Activated CD8-positive, alpha-beta memory T cell treated with anti-CD3 and anti-CD28 coated beads, Interleukin-2, amount 50 U/mL, for 1 hour (primary cell): ENCODE results near the gene PCGF1.
A peak's percentile ranks its signal among the peaks of the same experiment; 100 is the strongest.
"Not testable (repeated sequence)": the region's sequence is repeated elsewhere in the genome, so short reads cannot be mapped to it uniquely, and the experiment has no call there.

ENCODE experiments used
- DNase-seq: peaks from one replicate; pipeline ENCODE4 v3.0.0-alpha.2; 2020; ENCODE audit errors: extremely low read depth

PCGF1 gene

DNA sequence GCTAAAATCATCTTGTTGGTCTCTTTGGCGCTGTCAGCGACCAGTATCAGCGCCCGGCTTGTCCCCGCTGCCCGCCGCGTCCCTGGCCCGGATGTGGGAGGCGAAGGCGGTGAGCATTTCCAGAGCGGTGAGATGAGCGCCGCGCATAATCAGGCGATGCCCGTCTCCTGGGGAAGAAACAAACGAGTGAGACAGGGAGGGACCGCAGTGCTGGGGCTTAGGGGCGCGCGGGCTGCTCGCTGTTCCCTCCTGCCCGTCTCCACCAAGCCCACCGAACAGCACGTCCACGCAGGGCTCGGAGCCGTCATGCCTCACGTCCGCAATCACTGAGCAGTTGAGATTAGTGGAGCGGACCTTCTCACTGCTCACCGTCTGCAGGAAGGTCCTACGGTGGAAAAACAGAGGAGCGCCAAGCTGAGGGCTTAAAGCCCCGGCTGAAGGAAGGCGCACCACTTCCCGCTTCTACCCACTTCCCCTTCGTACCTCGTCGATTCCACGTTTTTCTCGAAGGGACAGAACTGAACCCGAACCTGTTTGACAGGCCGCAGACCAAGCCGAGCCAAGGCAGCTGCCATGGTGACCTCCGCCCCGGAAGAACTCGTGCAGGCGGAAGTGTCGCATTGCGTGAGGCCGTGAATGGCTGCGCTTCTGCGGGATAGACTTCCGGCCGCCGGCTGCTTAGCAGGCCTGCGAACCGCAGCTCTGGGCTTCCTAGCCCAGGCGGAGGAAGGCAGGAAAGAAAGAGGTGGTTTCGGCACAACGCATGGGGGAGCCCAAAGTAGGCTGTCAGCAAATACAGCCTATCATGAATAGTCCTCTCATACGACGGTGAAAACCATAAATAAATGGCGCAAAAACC lies 35.2 kb downstream of the PCGF1 start, which contains the start of gene MRPL53:
Gene MRPL53 (minus strand): TSS at position 595 of the 859 bp plus-strand sequence. CDS start 20 bp downstream, at position 575.
- DNase-seq, result peak; percentile 97

DNA sequence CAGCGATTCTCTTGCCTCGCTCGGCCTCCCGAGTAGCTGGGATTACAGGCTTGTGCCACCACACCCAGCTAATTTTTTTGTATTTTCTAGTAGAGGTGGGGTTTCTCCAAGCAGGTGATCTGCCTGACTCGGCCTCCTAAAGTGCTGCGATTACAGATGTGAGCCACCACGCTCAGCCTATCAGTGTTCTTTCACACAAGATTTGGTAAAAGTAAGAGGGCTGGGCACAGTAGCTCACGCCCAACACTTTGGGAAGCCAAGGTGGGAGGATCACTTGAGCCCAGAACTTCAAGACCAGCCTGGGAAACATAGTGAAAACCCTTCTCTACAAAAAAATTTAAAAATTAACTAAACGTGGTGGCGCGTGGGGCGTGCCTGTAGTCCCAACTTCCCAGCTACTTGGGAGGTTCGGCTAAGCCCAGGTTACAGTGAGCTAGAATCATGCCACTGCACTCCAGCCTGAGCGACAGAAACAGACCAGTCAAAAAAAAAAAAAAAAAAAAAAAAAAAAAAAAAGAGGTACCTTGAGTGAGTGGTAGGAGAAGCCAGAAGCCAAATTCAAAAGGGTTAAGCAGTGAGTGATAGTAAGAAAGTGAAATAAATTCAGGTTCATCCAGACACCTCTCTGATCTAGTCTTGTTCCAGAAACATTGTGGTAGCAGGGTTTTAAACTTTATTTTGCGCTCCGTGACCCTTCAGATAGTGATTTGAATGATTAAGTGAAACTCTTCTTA lies 36.0 kb downstream of the PCGF1 start:
- DNase-seq, result no peak

DNA sequence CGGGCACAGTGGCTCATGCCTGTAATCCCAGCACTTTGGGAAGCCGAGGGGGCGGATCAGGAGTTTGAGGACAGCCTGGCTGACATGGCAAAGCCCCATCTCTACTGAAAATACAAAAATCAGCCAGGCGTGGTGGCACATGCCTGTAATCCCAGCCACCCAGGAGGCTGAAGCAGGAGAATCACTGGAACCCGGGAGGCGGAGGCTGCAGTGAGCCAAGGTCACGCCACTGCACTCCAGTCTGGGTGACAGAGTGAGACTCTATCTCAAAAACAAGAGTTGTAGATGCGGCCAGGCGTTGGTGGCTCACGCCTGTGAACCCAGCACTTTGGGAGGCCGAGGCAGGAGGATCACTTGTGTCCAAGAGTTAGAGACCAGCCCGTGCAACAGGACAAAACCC lies 36.8 kb downstream of the PCGF1 start:
- not testable (repeated sequence) for DNase-seq

DNA sequence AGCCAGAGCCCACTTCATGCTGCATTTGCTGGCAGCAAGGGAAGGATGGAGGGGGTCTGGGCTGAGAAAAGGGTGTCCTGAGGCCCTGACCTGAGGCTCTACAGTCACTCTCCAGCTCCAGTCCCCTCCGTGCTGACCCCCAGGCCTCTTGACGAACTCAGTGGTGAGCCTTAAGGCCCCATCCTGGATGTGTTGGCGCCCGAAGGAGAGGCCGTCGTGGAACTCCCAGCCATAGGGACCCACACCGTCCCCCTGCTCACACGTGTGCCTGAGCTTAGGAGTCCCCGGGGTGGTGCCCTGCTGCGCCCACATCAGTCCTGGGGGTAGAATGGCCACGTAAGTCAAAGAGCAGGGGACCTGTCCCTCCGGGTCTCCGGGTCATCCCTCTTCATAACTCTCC lies 43.1 kb downstream of the PCGF1 start:
- DNase-seq, result no peak

DNA sequence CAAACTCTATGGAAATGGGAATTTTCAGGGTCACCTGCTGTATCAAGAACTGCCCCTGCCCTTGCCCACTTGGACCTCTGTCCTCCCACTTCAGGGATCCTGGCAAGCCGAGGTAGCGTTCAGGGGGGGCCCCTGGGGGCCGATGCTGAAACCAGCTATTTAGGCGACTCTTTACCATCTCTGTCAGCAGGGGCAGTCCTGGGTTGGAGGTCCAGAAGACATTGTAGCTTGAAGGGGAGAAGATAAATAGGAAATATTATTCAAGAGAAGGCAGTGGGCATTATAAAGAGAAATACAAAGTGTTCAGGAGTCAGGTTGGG lies 44.7 kb downstream of the PCGF1 start:
- DNase-seq, result no peak

DNA sequence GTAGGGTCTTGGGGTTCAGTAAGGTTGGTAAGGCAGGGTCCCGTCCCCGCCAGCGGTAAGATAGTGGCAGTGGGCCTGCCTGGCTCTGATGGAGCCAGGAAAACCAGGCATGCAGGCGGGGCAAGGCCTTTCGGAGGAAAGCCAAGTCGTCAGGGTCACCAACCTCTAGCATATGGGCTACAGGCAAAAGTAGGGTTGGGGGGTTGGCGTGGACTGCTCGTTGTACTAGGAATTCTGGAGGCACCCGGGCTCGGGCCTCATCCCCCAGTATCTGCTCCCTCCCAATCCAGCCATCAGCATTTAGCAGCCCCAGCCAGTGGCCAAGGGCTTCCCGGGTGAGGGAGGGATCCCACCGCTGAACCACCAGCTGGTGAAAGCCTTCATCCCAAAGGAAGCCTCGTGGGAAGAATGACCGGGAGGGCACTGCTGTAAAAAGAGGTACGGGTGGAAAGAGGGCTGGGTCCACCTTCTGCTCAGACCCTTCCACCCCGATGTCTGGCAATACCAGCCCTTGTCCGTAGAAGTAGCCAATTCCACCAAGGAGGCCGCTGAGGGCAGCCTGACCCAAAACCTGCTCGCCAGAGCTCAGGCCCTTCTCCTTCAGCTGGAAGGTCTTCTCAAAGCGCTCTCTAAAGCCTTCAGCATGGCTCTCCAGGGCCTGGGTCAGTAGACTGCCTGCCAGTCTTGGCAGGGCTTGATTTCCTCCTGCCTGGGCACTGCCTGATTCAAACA lies 45.3 kb downstream of the PCGF1 start:
- no peak for DNase-seq

DNA sequence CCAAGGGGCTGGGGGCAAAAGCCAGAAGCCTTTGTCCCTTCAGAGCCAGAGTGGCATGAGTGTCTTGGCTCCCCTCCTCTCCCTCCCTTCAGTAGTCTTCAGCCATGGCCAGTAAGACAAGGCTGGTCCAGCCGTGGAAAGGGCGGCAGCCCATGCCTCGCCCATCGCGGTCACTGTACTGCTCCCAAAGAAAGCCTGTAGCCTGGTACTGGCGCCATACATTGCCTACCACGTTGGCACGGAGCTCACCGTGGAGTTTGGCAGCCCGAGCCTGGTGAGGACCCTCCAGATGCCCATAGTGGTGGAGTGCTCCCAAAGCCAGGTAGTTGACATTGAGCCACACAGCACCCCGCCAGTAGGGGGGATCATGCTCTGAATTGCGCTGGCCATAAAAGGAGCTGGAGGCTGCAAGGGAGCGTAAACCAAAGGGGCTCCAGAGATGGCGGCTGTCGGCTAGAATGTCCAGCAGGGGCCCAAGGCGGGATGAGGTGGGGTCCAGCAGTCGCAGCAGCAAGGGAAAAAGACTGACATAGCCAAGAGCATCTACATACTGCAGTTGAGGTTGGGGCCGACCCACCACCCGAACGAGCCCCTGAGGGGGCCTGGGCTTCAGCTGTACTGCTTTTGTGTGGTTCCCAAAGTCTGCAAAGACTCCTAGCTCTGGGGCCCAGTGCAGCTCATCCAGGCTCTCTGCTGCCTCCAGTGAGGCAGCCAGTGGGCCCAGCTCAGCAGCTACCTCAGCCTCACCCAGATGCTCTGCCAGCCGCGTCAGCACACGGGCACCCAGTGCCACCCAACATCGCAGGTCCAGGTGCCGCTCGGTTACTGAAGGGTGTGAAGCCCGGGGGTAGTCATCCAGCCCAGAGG lies 46.1 kb downstream of the PCGF1 start:
- no peak for DNase-seq

DNA sequence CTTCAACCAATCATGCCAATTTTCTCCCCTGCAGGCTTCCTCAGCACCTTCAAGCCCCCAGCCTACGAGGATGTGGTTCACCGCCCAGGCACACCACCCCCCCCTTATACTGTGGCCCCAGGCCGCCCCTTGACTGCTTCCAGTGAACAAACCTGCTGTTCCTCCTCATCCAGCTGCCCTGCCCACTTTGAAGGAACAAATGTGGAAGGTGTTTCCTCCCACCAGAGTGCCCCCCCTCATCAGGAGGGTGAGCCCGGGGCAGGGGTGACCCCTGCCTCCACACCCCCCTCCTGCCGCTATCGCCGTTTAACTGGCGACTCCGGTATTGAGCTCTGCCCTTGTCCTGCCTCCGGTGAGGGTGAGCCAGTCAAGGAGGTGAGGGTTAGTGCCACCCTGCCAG lies 47.3 kb downstream of the PCGF1 start:
- DNase-seq, result not testable (repeated sequence)

DNA sequence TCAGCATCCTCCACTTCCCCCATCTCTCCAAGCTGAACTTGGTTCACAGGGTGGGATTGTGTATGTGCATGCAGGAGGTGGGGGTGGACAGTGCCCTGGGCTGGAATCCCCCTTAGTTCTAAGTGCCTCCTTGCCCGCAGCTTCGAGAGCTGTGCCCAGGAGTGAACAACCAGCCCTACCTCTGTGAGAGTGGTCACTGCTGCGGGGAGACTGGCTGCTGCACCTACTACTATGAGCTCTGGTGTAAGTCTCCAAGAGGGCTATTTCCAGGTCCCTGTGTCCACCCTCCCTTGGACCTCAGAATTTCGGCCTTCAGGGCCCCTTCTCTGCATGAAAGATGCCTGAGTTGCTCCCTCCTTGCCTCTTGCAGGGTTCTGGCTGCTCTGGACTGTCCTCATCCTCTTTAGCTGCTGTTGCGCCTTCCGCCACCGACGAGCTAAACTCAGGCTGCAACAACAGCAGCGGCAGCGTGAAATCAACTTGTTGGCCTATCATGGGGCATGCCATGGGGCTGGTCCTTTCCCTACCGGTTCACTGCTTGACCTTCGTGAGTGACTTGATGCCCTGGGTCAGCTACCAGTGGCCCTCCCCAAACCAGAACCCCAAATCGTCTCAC lies 47.9 kb downstream of the PCGF1 start:
- DNase-seq, result not testable (repeated sequence)

DNA sequence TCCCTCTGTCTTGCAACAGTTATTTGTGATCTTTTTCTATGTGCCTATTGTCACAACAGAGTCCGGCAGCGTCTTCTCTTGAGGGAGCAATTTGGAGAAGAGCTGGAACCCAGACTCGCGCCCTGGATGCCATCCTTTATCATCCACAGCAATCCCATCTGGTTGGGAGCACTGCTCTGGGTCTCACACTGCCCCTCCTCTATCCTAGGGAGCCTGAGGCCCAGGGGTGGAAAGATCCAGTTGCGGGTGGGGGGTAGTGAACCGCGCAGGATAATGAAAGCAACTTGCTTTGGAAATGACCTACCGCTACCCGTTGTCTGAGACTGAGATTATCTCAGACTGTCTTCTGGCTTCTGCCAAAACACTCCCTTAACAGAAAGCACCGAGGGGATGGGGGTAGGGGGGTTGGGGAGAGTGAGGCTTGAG lies 48.5 kb downstream of the PCGF1 start:
- no peak for DNase-seq

DNA sequence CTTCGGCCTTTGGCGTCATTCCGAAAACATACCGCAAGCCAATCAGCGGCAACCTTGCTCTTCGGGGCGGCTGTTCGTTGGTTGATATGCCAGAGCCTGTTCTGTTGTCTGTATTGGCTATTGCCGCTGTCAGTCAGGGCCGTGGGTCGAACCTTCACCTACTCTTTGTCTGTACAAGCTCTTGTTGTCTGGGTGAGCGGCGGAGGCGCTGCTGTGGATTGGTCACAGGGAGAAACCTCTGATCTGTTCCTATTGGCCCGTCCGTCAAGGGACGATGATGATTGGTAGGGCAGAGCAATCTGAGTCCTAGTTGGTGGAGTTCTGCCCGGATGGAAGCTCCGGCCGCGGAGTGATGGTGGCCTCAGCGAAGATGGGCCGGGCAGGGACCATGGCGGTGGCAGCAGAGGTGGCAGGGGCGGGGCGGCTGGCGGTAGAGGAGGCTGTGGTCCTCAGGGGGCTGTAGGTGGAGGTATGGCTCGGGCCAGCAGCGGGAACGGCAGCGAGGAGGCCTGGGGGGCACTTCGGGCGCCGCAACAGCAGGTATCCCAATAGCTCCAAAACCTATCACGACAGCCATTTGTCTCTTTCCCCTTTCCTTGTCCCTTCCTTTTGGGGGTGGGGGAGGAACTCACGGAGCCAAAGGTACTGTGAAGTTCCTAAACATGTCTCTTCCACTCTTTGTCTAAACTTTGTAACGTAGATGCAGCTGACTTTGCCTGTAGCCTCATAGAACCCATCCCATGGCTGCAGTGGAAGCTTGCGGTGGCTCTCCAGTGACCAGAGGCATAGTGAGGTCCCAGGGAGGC lies 49.2 kb downstream of the PCGF1 start, which contains the start of gene WBP1:
Gene WBP1 (plus strand): TSS at position 307 of the 806 bp plus-strand sequence. CDS start 165 bp downstream, at position 472.
- DNase-seq, result peak; percentile 99

DNA sequence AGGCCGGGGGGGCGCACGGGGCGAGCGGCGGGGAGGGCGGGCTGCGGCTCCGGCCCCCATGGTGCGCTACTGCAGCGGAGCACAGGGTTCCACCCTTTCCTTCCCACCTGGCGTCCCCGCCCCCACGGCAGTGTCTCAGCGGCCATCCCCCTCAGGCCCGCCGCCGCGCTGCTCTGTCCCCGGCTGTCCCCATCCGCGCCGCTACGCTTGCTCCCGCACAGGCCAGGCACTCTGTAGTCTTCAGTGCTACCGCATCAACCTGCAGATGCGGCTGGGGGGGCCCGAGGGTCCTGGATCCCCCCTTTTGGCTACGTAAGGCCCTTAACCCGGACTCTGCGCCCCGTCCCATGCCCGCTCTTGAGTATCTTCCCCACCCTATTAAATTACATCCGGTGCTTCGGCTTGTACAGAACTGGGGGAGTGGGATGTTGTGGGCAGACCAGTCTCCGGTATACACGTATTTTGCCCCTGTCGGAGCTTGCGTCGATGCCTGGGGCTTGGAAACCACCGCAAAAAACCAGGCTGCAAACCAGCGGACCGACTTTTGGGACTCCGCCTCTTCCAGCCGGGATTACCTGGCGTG lies 49.9 kb downstream of the PCGF1 start:
- DNase-seq, result peak; percentile 50

DNA sequence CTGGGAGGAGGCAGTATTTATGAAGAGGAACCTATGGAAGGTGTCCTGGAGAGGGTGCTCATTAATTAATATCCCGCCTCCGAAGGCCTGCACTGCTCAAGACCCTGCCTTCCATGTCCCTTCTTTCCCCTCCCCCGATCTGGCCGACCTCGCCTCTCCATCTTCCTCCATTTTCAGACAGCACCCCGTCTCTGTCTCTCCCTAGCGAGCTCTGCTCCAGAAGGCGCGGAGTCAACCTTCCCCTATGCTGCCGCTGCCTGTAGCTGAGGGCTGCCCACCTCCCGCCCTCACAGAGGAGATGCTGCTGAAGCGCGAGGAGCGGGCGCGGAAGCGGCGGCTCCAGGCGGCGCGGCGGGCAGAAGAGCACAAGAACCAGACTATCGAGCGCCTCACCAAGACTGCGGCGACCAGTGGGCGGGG lies 50.4 kb downstream of the PCGF1 start:
- no peak for DNase-seq
